NAMALWA (cell line): Measurements from ENCODE around the gene STAC.
"Not testable (repeated sequence)": the region's sequence is repeated elsewhere in the genome, so short reads cannot be mapped to it uniquely, and the experiment has no call there.

Experiments used
- DNase-seq: peaks from one replicate; pipeline ENCODE4 v3.0.0-alpha.2; 2015; ENCODE audit warnings: low spot score

The STAC gene

DNA sequence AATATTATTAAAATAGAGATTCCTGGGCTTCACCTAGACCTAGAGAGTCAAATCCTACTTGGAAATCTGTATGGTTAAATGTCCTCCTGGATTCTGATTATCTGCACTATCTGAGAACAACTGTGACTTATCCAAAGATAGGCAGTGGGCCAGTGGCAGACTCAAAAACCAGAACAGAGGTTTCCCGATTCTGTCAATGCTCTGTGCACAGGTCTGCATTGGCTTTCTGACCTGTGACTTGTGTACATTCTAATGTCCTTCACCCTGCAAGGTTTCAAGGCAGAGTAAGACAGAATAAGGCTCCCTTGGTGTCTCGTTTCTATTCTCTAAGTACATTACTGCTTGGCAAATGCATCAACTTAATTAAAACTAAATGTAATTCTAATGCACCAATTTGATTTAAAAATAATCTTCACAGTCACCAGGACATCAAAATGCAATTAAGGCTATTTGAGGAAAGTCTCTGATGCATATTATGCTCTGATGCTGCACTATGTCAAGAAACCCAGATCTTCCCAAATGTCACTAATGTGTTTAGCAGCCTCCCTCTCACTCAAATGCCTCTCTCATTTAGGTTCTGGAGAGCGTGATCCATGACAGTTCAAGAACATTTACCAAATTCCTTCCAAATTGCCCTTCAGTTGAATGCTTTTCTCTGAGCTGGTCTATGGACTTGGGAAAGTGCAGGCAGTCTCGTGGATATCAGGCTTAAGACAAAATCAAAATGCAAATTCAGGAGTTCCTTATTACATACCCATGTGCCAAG lies 140.1 kb downstream of the STAC start:
- no peak for DNase-seq

DNA sequence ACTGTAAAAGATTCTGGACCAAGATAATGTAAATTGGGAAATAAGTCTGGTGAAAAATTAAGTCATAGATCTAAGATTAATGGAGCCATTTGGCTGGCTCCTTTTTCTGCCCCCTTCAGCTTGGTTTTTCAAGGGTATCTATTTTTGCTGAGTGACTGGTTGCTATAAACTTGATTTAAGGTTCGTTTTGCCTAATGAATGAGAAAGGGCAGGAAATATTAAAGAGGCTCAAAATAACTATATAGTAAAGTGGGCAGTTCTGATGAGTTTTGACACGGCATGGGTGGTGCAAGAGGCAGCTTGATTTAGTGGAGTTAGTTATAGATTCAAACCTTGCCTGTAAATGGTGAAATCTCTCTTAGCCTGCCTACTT lies 140.7 kb downstream of the STAC start:
- no peak for DNase-seq

DNA sequence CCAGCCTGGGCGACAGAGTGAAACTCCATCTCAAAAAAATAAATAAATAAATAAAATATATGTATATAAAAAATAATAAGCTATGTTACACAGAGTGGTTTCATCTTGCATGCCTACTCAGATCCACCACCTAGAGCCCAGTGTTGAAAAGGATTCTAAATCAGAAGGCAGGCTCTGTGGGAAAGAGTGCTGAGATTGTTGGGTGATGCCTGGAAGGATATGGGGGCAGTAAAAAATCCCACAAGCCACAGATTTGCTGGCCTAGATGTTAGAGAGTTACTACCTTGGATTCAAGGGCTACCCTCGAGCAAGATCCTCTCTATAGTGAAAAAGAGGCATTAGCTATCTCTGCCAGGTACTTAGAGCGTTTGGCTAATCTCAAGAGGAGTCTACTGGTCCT lies 144.3 kb downstream of the STAC start:
- no peak for DNase-seq

DNA sequence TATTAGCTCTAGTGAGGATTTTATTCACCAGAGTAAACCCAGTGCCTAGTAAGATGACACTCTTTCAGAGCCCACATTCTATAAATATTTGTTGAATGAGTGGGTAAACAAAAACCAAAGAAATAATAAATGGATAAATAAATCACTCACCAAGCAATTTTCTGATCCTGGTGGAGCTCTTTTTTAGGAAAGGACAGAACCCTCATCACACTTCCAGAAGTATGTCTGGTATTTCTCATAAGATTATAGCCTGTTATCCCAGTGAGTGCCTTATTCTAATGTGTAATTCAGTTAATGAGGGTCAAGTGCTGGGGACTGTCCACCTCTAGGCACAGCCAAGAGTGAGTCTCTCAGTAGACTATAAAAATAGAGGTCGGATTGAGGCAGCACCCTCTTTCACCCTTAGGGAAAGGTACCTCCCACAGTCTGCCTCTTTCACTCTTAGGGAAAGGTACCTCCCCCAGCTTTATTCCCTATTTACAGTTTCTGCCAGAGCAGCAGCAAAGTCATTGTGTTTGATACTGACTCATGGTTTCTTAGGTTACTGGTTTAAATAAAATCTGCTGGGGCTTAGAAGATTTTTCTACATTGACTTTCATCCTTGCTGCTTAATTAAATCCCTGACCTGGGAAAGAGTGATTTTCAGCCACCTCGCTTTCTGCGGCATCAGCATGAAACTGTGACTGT lies 145.0 kb downstream of the STAC start:
- DNase-seq, result no peak

DNA sequence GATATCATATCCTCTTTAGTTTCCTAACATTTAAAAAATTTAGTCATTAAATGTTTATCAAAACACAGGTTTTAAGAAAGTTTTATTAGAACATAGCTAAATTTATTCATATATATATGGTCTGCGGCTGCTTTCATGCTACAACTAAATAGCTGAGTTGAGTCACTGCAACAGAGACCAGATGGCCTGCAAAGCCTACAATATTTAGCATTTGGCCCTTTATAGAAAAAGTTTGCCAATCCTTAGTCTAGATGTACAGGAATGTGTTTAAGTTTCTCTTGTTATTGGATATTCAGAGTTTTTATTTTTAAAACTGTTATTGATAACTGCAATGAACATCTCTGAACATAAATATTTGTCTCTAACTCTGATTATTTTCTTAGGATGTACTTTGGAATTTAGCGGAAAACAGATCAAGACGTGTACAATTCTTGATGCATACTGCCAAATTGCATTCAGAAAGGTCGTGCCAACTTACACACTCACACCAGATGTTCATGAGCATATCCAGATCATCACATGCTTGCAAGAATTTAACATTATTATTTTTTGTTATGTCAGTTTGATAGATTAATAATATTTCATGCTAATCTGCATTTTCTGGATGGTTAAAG lies 157.9 kb downstream of the STAC start:
- no peak for DNase-seq

DNA sequence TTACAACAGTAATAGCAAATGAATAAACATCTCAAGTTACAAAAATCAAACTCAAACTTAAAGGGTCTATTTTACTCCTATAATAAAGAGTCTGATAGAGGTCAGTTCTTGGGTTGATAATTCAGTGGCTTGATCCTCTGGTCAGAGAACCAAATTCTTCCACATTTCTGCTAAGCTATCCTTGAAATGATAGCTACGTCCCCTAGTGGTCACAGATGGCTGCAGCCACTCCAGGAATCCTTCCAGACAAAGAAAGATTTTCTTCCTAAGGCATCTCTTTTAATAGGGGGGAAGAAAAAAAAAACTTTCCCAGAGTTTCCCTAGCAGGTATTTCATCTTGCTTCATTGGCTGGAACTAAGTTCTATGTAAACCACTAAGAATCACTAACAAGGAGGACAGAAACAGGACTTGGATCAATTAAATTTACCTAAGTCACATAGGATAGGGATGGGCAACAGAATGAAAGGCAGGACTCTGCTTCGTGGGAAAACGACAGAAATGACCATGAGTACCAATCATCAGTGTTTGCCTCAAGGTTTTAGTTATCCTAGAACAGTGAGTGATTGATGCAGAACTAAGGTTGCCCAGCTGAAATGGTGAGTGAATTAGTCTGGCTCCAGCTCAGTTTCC lies 160.7 kb downstream of the STAC start:
- peak; percentile 28 for DNase-seq

DNA sequence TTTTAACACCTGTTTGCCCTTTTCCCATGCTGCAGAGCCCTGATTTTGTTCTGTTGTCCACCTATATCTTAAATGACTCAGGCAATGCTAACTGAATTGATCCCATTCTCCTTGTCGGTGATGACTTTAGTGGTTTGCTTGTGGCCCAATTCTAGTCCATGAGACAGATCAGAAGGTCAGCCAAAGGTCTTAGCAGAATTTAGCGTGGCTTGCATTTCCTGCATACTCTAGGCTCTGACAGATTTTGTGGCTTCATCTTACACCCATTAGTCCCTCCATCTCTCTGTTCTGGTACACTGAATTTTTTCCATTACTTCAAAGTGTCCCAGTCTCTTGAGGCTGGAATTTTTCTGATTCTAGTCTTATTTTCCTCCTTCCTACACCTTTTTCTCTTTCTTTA lies 161.9 kb downstream of the STAC start:
- DNase-seq, result no peak

DNA sequence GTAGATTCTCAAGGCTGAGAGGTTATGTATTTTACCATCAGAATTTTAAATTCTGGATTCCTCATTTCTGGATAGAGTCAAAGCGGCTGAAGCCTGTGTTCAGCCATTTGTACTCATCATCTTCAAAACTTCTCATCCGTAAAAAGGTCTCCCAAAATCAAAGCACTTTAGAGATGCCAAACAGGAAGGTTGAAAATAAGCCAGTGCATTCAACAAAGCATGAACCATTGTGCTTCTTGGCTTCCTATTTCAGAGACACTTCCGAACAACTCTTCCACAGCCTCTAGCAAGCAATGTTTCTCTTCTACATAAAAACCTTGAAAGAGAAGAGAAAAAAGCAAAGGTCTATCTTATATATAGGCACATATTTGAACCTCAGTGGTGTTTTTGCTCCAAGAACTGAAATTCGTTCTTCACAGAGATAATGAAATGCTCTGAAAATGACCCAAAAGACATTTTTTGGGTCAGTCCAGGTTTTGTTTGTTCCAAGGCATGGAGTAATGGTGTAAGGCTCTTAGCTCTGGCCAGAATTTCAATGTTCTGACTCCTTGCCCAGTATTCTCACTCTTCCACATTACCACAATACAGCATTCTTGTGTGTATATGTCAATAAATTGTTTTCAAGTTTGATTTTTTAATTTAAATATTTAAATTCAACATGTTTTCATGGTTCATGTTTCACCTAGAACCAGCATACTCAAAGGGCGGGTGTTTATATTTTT lies 163.1 kb downstream of the STAC start:
- DNase-seq, result no peak

DNA sequence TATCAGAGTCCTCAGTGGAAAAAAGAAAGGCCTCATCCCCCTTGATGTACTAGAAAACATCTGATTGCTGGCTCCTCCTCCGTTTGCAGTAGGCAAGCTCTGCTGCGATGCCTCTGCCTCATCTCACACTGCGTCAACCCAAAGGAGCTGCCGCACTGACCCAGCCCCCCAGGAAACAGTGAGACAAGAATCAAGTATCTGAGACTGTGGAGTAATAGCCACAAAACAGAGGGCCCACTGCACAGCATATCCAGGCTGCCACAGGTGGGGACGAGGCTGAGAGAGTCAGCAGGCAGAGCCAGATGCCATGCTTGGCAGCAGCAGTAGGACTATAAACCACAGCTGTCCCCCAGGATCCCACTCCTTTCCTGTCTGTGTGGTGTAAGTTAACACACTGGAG lies 165.9 kb downstream of the STAC start:
- DNase-seq, result no peak

DNA sequence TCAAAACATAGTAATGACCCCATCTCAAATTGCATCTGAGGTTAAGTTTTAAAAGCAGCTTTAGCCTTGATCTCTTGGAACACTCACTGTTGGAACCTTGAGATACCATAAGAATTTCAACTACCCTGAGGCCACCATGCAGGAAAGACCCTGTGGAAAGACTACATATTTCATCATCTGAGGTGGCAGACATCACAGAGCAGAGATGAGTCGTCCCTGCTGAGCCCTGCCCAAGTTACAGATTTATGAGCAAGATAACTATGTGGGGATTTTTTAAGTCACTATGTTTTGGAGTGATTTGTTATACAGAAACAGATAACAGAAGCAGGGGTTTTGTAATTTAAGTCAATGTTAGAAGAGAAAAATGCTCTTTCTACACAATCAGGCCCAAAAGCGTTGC lies 168.4 kb downstream of the STAC start:
- DNase-seq, result no peak

DNA sequence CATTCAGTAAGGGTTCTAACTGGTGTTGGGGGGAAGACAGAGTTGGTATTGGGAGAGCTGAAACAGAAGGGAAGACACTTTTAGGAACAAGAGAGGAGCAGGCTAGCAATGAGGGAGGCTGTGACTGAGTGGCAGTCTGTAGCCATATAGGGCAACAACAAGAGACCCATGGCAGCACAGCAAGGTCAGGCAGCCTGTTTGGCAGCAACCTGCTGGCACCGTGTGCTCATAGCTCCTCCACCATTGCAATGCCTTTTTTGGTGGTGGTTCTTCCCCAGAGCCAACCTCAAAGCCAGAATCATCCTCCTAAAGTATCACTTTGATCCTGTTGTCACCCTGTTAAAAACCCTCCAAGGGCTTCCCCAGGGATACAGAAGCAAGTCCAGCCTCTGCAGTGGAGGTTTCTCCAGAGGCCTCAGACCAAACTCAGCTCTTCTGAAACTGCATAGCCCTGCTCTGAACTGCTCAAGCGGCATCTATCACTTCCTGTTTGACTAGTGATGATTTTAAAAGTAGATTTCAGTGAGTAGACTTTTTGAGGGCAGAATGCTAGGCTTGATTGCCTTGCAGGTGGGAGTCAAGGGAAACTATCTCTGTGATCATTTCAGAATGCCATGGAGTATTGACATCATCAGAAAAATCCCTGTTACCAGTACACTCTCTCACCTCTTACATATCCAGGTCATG lies 176.9 kb downstream of the STAC start:
- DNase-seq, result peak; percentile 5

DNA sequence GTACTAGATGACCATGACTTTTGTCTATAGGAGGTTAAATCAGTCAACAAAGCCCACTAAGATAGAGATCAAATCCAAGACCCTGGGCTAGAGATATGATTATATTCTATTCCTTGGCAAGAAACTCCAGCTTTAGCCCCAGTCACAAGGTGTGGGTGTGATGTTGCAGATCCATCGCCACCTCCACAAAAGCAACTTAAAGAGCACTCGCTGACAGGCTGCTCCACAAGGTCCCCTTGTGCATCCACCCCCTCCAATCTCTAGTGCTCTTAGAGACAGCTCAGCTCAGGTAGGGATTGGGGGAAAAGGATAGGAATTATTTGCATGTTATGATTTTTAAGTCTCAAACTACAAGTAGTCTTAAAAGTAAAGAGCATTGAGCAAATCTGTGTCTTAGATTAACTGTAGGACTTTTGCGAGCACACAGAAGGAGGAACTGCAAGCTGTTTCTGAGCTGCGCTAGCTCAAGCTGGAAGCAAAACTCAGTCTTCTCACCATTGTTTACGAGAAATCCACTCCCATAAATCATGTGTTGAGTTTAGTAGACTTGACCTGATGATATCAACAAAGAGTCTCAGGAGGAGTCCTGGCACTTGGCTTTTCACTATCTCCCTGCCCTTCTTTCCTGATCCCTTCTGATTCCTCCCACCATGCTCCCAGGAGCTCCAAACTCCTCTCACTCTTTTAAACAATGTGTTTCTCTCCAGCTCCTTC lies 177.6 kb downstream of the STAC start:
- DNase-seq, result no peak

DNA sequence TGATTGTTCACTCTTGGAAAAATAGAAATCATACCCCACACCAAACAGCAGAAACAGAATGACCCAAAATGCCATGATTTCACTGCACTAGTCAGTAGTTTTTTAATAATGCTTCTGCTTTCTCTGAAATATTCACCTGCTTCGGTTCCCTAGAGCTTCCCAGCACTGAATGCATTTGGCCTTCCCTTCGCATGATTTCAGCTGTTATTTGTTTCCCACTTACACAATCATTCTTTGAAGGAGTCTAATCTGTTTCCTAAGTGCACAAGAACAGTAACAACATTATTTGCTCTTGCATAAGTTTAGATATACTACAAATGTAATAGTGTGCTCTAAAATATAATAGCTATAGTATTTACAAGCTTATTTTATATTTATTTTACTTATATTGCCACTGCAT lies 178.7 kb downstream of the STAC start:
- DNase-seq, result no peak

DNA sequence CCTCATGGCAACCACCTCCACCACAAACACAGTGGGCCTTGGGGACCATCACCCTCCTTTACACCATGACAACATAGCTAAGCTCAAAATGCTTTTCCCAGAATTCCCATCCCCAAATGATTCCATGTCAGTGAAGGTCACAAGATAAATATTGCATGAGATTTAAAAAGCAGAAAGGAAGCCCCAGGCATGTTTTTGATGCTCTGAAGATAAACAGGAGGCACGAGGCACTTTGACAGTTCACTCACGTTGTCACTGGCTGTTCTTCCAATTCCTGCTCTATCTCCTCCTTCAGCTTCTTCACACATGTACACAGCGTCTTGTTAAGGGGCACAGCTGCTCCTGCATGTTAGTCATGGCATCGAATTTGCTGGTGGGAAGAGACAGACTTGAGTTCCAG lies 180.4 kb downstream of the STAC start:
- no peak for DNase-seq

DNA sequence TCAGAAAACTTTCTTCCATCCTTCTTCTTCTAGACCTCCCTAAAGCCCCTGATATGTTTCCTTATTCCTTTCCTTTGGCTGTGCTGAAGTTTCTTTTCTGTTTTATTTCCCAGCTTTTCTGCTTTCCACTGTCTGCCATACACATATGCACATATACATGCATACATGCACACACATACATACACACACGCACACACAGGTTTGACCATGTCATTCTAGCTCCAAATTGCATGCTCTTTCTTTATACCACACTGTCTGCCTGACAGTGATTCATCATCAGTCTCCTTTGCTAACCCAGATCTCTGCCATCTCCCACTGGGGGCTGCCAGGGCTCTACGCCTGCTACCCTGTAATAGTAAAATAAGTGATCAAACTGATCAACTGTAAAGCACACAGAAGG lies 181.3 kb downstream of the STAC start:
- DNase-seq, result no peak

DNA sequence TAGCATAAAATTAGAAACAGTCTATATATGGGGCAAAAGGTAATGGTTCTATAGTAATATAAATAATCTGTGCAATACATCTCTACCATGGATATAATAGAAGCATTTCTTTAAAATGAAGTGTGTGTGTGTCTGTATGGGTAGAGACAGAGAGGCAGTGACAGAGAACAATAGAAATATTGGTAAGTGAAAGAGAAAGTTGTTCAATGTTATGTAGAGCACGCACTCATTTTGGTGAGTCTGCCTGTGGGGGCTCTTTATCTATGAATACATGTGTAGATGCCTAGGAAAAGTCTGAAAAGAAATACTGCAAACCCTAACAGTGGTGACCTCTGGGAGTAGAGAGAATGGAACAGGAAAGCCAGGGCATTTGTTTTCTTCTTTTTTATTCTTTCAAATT lies 182.6 kb downstream of the STAC start:
- no peak for DNase-seq

DNA sequence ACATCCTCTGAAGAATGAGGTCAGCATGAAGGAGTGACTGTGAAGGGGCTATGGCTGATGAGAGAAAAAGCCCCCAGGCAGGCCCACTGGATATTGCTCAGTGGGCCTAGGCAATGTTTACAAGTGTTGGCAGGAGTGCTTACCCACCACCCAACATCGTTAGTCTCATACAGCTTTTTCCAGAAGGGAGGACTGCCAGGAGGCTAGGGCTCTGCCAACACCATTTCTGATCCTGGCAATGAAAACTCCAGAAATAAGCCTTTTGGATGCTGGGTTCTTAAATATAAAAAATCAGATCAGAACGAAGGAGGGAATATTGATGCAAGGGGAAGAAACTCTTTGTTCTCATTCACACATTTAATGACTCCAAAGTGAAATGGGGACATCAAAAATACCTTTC lies 194.9 kb downstream of the STAC start:
- DNase-seq, result no peak

DNA sequence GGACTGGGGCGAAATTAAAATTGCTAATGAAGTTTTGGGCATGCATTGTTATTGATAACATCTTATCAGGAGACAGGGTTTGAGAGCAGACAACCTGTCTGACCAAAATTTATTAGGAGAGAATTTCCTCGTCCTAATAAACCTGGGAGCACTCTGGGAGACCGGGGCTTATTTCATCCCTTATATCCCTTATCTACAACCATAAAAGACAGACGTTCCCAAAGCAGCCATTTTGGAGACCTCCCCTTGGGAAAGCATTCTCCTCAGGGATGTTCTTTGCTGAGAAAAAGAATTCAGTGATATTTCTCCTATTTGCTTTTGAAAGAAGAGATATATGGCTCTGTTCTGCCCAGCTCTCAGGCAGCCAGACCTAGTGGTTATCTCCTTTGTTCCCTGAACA lies 198.1 kb downstream of the STAC start:
- not testable (repeated sequence) for DNase-seq

DNA sequence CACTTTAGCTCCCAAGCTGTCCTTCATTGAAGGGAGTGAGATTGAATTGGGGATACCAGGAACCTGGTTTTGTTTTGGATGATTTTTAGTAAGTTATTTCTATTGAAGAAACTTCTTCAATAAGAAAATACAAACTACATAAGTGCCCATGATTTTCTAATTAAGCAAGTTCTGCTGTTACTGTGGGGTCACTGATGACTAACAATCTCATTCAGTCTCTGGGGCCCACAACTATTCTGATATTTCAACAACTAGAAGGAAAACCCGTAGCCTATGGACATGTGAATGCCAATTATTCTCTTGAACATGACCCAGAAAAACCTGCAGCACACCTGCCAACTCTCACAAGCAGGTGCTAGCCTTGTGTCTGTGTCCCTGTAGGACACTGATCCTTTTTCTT lies 199.4 kb downstream of the STAC start:
- DNase-seq, result no peak

DNA sequence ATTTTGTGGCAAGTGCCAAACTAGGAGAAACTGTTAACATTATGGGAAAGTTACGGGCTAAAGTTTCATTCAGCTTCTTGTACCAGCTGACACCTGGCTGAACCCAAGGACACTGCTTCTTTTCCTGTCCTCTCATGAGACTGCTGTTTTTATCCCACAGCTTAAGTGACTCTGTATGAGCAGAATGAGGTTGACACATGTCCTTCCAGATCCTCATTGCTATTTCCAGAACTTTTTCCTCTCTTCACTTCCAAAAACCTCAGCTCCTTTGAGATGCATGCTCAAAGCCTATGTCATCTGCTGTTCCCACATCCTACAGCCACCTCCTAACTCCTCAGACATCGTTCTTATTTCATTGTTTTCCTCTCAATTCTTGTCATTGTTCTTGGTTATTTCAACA lies 200.4 kb downstream of the STAC start:
- no peak for DNase-seq

DNA sequence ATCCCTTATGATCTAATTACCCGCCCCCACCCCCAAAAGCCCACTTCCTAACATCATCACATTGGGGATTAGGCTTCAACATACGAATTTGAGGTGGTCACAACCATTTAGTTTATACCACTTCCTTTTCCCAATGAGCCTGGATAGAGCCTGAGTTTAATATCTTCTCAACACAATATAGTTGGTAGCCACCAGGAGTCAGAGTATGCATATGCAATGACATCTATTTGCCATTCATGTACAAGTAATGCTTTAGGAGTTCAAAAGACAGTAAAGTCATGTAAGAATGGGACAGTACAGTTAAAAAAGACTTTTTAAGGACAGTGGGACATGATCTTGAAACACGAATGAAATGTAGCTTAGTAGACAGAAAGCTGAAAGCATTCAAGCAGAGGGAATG lies 211.7 kb downstream of the STAC start:
- DNase-seq, result no peak
